GM19324 (cell line): ENCODE data around the gene ATP2B3.

Source experiments
- ATAC-seq: cut with Tn5 transposase; IDR thresholded peaks from one replicate; pipeline ENCODE4 v1.9.1; 2021; ENCODE audit warnings: mild to moderate bottlenecking, moderate library complexity; ENCODE audit not compliant: unreplicated experiment, low FRiP score

The ATP2B3 gene

GRCh38 chrX:153564047-153564606 is 46.7 kb downstream of the ATP2B3 start:
- ATAC-seq: no peak

GRCh38 chrX:153565996-153566580 is 48.6 kb downstream of the ATP2B3 start:
- ATAC-seq: no peak

GRCh38 chrX:153568451-153569011 is 51.1 kb downstream of the ATP2B3 start:
- ATAC-seq: no peak

GRCh38 chrX:153569475-153569874 is 52.0 kb downstream of the ATP2B3 start:
- ATAC-seq: no peak

GRCh38 chrX:153571534-153571908 is 54.1 kb downstream of the ATP2B3 start:
- ATAC-seq: no peak

GRCh38 chrX:153572601-153573000 is 55.2 kb downstream of the ATP2B3 start:
- ATAC-seq: no peak

- no peak for ATAC-seq
Measured at GRCh38 chrX:153573984-153574383, 56.5 kb downstream of the ATP2B3 start.

GRCh38 chrX:153576239-153576870 is 58.9 kb downstream of the ATP2B3 start:
- no peak for ATAC-seq

- no peak for ATAC-seq
Measured at GRCh38 chrX:153576961-153577360, 59.5 kb downstream of the ATP2B3 start.

- ATAC-seq: no peak
Measured at GRCh38 chrX:153578200-153578835, 60.9 kb downstream of the ATP2B3 start.

GRCh38 chrX:153578889-153579288 is 61.4 kb downstream of the ATP2B3 start:
- no peak for ATAC-seq

GRCh38 chrX:153580700-153581386 is 63.4 kb downstream of the ATP2B3 start:
- ATAC-seq: no peak

- peak; percentile 85 for ATAC-seq
Measured at GRCh38 chrX:153582896-153583295, 65.5 kb downstream of the ATP2B3 start.

- no peak for ATAC-seq
Measured at GRCh38 chrX:153583433-153583832, 66.0 kb downstream of the ATP2B3 start.

- no peak for ATAC-seq
Measured at GRCh38 chrX:153585827-153586226, 68.4 kb downstream of the ATP2B3 start.

GRCh38 chrX:153587342-153587741 is 69.9 kb downstream of the ATP2B3 start:
- ATAC-seq: no peak

- no peak for ATAC-seq
Measured at GRCh38 chrX:153588021-153588781, 70.8 kb downstream of the ATP2B3 start.

- ATAC-seq: no peak
Measured at GRCh38 chrX:153588782-153589446, 71.5 kb downstream of the ATP2B3 start.
